HEK293 (cell line): ENCODE measurements around the gene GPR146.

Experiments used
- CTCF ChIA-PET: fragments of 350-600 bp; formaldehyde crosslinking; extraction: SDS; loops from one replicate; lab custom pipeline; 2021; ENCODE audit warnings: antibody characterized with exemption; lab: Yijun Ruan, JAX
- POLR2A ChIA-PET: fragments of 300-600 bp; formaldehyde crosslinking; extraction: SDS; loops from one replicate; lab custom pipeline; 2020; ENCODE audit warnings: antibody characterized with exemption, inconsistent platforms; lab: Yijun Ruan, JAX
- H3K27ac ChIP-seq: fragments of 200-500 bp; sonication (Bioruptor generic); 2 replicates; pipeline ENCODE4 v1.5.1; 2014; ENCODE audit warnings: low read depth, low read length, control low read depth, inconsistent platforms; ENCODE audit errors: extremely low read depth
- H3K36me3 ChIP-seq, 2 experiments: fragments of 200-500 bp in 1 of 2; sonication (Bioruptor generic) in 1 of 2; 1 replicate in 1 of 2; 2 replicates in 1 of 2; pipeline ENCODE4 v1.5.1; 2014 to 2017; ENCODE audit warnings: inconsistent platforms in 2 of 2, low read length in 2 of 2; ENCODE audit not compliant: control insufficient read depth in 2 of 2, insufficient read depth in 1 of 2
- H3K4me1 ChIP-seq: fragments of 200-500 bp; sonication (Bioruptor generic); 2 replicates; pipeline ENCODE4 v1.5.1; 2014; ENCODE audit warnings: mild to moderate bottlenecking, low read length, inconsistent platforms; ENCODE audit not compliant: control insufficient read depth, insufficient read depth
- H3K4me3 ChIP-seq: 2 replicates; pipeline ENCODE4 v1.5.1; 2011; ENCODE audit warnings: low read depth, mild to moderate bottlenecking, control low read depth, low read length, moderate library complexity
- H3K9me3 ChIP-seq: fragments of 200-500 bp; sonication (Bioruptor generic); 2 replicates; pipeline ENCODE4 v1.5.1; 2014; ENCODE audit warnings: low read depth, low read length, inconsistent platforms; ENCODE audit not compliant: control insufficient read depth, insufficient read depth
- BCL11B ChIP-seq: fragments of 450-650 bp; formaldehyde crosslinking; IDR thresholded peaks from 2 replicates; pipeline ENCODE4 v1.5.1; 2016; ENCODE audit warnings: low read depth, missing biosample characterization, missing genetic modification characterization
- EGR2 ChIP-seq: fragments of 450-650 bp; formaldehyde crosslinking; IDR thresholded peaks from 2 replicates; pipeline ENCODE4 v1.5.1; 2016; ENCODE audit warnings: low read depth, missing biosample characterization, missing genetic modification characterization
- SP3 ChIP-seq: fragments of 450-650 bp; formaldehyde crosslinking; IDR thresholded peaks from 2 replicates; pipeline ENCODE4 v1.5.1; 2016; ENCODE audit warnings: missing biosample characterization, missing genetic modification characterization
- SP7 ChIP-seq: fragments of 450-650 bp; formaldehyde crosslinking; IDR thresholded peaks from 2 replicates; pipeline ENCODE4 v1.5.1; 2016; ENCODE audit warnings: missing biosample characterization, missing genetic modification characterization
- WT1 ChIP-seq: fragments of 450-650 bp; formaldehyde crosslinking; IDR thresholded peaks from 2 replicates; pipeline ENCODE4 v1.5.1; 2016; ENCODE audit warnings: missing biosample characterization, missing genetic modification characterization
- ZBTB1 ChIP-seq: fragments of 450-650 bp; formaldehyde crosslinking; IDR thresholded peaks from 2 replicates; pipeline ENCODE4 v1.5.1; 2016; ENCODE audit warnings: missing biosample characterization, missing genetic modification characterization
- ZFP37 ChIP-seq: fragments of 450-650 bp; formaldehyde crosslinking; IDR thresholded peaks from 2 replicates; pipeline ENCODE4 v1.5.1; 2016; ENCODE audit warnings: missing biosample characterization, missing genetic modification characterization
- ZFP69B ChIP-seq: fragments of 450-650 bp; formaldehyde crosslinking; IDR thresholded peaks from 2 replicates; pipeline ENCODE4 v1.5.1; 2016; ENCODE audit warnings: missing biosample characterization, missing genetic modification characterization
- ZIC2 ChIP-seq: fragments of 450-650 bp; formaldehyde crosslinking; IDR thresholded peaks from 2 replicates; pipeline ENCODE4 v1.5.1; 2016; ENCODE audit warnings: missing biosample characterization, missing genetic modification characterization
- ZNF175 ChIP-seq: fragments of 450-650 bp; formaldehyde crosslinking; IDR thresholded peaks from 2 replicates; pipeline ENCODE4 v1.5.1; 2016; ENCODE audit warnings: missing biosample characterization, missing genetic modification characterization
- ZNF184 ChIP-seq: fragments of 450-650 bp; IDR thresholded peaks from 2 replicates; pipeline ENCODE4 v1.5.1; 2018; ENCODE audit warnings: missing biosample characterization, mild to moderate bottlenecking, missing genetic modification characterization
- ZNF2 ChIP-seq: fragments of 450-650 bp; formaldehyde crosslinking; IDR thresholded peaks from 2 replicates; pipeline ENCODE4 v1.5.1; 2016; ENCODE audit warnings: missing biosample characterization, missing genetic modification characterization
- ZNF214 ChIP-seq: fragments of 450-650 bp; formaldehyde crosslinking; IDR thresholded peaks from 2 replicates; pipeline ENCODE4 v1.5.1; 2017; ENCODE audit warnings: missing biosample characterization, mild to moderate bottlenecking, missing genetic modification characterization, borderline replicate concordance
- ZNF239 ChIP-seq: fragments of 450-650 bp; formaldehyde crosslinking; IDR thresholded peaks from 2 replicates; pipeline ENCODE4 v1.5.1; 2016; ENCODE audit warnings: missing biosample characterization, missing genetic modification characterization
- ZNF341 ChIP-seq: fragments of 450-650 bp; formaldehyde crosslinking; IDR thresholded peaks from 2 replicates; pipeline ENCODE4; 2016; ENCODE audit warnings: low read depth, missing biosample characterization, missing genetic modification characterization
- ZNF354C ChIP-seq: fragments of 450-650 bp; formaldehyde crosslinking; IDR thresholded peaks from 2 replicates; pipeline ENCODE4 v1.5.1; 2016; ENCODE audit warnings: missing biosample characterization, missing genetic modification characterization, low read depth, borderline replicate concordance
- ZNF391 ChIP-seq: fragments of 450-650 bp; formaldehyde crosslinking; IDR thresholded peaks from 2 replicates; pipeline ENCODE4 v1.5.1; 2016; ENCODE audit warnings: low read depth, missing biosample characterization, missing genetic modification characterization, borderline replicate concordance
- ZNF416 ChIP-seq: fragments of 450-650 bp; formaldehyde crosslinking; IDR thresholded peaks from 2 replicates; pipeline ENCODE4 v1.5.1; 2016; ENCODE audit warnings: missing biosample characterization, missing genetic modification characterization
- ZNF521 ChIP-seq: fragments of 450-650 bp; formaldehyde crosslinking; IDR thresholded peaks from 2 replicates; pipeline ENCODE4 v1.5.1; 2017; ENCODE audit warnings: missing biosample characterization, mild to moderate bottlenecking, missing genetic modification characterization
- ZNF561 ChIP-seq: fragments of 450-650 bp; IDR thresholded peaks from 2 replicates; pipeline ENCODE4 v1.5.1; 2018; ENCODE audit warnings: missing biosample characterization, missing genetic modification characterization, borderline replicate concordance
- ZNF658 ChIP-seq: fragments of 450-650 bp; formaldehyde crosslinking; IDR thresholded peaks from 2 replicates; pipeline ENCODE4; 2016; ENCODE audit warnings: missing biosample characterization, missing genetic modification characterization
- ZNF76 ChIP-seq: fragments of 450-650 bp; formaldehyde crosslinking; IDR thresholded peaks from 2 replicates; pipeline ENCODE4; 2016; ENCODE audit warnings: low read depth, missing biosample characterization, missing genetic modification characterization, borderline replicate concordance
- ZNF791 ChIP-seq: fragments of 450-650 bp; formaldehyde crosslinking; IDR thresholded peaks from 2 replicates; pipeline ENCODE4 v1.5.1; 2016; ENCODE audit warnings: missing biosample characterization, missing genetic modification characterization
- TF ChIP-seq, protein P1 (sequence below): fragments of 450-650 bp; formaldehyde crosslinking; IDR thresholded peaks from 2 replicates; pipeline ENCODE4 v1.5.1; 2016; ENCODE audit warnings: missing biosample characterization, missing genetic modification characterization
- TF ChIP-seq, protein P2 (sequence below): fragments of 450-650 bp; formaldehyde crosslinking; IDR thresholded peaks from 2 replicates; pipeline ENCODE4 v1.5.1; 2017; ENCODE audit warnings: missing biosample characterization, missing genetic modification characterization
- TF ChIP-seq, protein P3 (sequence below): fragments of 450-650 bp; formaldehyde crosslinking; IDR thresholded peaks from 2 replicates; pipeline ENCODE4 v1.5.1; 2017; ENCODE audit warnings: missing biosample characterization, mild to moderate bottlenecking, missing genetic modification characterization, moderate library complexity
- TF ChIP-seq, protein P4 (sequence below): fragments of 450-650 bp; formaldehyde crosslinking; optimal IDR thresholded peaks from 2 replicates; pipeline ENCODE3; 2016; ENCODE audit warnings: missing biosample characterization, mild to moderate bottlenecking, missing genetic modification characterization

The GPR146 gene

DNA sequence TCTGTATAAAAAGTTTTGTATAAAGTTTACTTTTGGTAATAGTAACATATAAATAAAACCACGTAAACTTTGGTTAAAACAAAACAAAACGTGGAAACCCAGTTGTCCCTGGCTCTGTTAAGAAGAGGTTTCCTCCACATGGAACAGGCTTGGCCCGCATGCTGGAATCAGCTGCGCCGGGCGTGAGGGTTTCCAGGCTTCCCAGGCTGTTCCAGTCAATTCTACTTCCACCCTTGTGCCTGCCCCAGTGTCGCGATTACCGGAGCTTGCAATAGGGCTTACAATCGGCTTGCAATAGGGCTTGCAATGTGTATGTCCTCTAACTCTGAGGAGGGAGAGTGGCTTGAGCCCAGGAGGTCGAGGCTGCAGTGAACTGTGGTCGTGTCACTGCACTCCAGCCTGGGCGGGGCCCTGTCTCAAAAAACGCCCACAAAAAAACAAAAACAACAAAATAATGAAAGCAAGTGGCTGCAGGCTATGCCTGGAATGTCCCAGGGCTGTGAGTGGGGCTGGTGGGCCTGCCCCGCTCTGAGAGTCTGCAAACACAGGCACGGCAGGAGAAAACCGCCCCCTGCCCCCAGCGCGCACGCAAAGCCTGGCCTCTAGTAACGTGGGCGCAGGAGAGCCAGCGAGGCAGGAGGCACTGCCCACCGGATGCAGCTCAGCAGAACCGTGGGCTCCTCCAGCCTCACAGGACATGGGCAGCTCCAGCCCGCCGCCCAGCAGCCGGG lies 45.0 kb upstream of the GPR146 start (continued):
- TF ChIP-seq, protein P1, sequence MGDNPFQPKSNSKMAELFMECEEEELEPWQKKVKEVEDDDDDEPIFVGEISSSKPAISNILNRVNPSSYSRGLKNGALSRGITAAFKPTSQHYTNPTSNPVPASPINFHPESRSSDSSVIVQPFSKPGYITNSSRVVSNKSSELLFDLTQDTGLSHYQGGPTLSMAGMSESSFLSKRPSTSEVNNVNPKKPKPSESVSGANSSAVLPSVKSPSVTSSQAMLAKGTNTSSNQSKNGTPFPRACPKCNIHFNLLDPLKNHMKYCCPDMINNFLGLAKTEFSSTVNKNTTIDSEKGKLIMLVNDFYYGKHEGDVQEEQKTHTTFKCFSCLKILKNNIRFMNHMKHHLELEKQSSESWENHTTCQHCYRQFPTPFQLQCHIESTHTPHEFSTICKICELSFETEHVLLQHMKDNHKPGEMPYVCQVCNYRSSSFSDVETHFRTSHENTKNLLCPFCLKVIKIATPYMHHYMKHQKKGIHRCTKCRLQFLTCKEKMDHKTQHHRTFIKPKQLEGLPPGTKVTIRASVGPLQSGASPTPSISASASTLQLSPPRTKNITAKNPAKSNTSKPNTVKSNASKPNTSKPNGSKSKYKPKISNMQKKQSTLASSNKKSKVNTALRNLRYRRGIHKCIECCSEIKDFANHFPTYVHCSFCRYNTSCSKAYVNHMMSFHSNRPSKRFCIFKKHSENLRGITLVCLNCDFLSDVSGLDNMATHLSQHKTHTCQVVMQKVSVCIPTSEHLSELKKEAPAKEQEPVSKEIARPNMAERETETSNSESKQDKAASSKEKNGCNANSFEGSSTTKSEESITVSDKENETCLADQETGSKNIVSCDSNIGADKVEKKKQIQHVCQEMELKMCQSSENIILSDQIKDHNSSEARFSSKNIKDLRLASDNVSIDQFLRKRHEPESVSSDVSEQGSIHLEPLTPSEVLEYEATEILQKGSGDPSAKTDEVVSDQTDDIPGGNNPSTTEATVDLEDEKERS (tag by site-specific recombination), result no peak
- TF ChIP-seq ZNF341, result peak; percentile 85
- no peak for TF ChIP-seq BCL11B (tag by site-specific recombination)
- TF ChIP-seq ZNF239, result no peak
- no peak for TF ChIP-seq ZFP37 (tag by site-specific recombination)
- TF ChIP-seq ZNF521 (tag by site-specific recombination), result no peak
- peak; percentile 49; the same call in 1 of the 2 replicates for TF ChIP-seq EGR2
- no peak for TF ChIP-seq ZNF76 (tag by site-specific recombination)
- TF ChIP-seq, protein P2, sequence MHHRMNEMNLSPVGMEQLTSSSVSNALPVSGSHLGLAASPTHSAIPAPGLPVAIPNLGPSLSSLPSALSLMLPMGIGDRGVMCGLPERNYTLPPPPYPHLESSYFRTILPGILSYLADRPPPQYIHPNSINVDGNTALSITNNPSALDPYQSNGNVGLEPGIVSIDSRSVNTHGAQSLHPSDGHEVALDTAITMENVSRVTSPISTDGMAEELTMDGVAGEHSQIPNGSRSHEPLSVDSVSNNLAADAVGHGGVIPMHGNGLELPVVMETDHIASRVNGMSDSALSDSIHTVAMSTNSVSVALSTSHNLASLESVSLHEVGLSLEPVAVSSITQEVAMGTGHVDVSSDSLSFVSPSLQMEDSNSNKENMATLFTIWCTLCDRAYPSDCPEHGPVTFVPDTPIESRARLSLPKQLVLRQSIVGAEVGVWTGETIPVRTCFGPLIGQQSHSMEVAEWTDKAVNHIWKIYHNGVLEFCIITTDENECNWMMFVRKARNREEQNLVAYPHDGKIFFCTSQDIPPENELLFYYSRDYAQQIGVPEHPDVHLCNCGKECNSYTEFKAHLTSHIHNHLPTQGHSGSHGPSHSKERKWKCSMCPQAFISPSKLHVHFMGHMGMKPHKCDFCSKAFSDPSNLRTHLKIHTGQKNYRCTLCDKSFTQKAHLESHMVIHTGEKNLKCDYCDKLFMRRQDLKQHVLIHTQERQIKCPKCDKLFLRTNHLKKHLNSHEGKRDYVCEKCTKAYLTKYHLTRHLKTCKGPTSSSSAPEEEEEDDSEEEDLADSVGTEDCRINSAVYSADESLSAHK (tag by site-specific recombination), result peak; percentile 86
- no peak for TF ChIP-seq ZNF658 (tag by site-specific recombination)
- no peak for TF ChIP-seq ZNF184 (tag by site-specific recombination)
- TF ChIP-seq SP7, result no peak
- TF ChIP-seq ZNF416 (tag by site-specific recombination), result no peak
- TF ChIP-seq, protein P3, sequence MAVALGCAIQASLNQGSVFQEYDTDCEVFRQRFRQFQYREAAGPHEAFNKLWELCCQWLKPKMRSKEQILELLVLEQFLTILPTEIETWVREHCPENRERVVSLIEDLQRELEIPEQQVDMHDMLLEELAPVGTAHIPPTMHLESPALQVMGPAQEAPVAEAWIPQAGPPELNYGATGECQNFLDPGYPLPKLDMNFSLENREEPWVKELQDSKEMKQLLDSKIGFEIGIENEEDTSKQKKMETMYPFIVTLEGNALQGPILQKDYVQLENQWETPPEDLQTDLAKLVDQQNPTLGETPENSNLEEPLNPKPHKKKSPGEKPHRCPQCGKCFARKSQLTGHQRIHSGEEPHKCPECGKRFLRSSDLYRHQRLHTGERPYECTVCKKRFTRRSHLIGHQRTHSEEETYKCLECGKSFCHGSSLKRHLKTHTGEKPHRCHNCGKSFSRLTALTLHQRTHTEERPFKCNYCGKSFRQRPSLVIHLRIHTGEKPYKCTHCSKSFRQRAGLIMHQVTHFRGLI, result no peak

DNA sequence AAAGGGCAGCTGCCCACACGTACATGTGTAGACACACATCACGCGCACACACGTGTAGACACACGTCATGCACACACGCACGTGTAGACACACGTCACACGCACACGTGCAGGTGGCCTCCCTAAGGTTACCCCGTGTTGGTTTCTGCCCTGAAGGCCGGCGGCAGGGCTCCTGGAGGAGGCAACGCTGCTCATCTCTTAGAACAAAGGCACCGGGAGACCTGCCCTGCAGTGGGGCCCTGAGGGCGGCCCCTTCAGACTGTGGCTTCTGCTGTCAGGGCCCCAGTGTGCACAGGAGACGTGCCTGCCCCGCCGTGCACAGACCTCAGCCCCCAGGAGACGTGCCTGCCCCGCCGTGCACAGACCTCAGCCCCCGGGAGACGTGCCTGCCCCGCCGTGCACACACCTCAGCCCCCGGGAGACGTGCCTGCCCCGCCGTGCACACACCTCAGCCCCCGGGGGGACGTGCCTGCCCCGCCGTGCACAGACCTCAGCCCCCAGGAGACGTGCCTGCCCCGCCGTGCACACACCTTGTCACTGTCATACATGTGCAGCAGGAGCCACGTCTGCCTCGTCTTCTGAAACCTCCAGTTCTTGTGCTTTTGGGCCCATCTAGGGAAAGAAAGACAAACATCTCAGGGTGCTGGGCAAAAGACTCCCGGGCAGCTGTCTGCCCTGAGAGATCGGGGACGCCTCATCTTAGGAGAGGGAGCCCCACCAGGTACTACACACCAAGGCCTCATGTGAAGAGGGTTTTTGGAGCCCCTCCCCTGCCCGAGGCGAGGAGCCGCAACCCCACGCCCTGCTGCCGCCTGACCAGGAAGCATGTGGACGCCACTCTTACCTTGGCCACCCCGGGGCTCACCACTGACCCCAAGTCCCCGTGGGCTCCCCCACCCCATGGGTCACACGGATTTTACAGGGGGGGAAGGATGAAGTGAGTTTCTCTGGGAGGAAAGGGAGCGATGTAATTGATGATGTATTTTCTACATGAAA lies 44.1 kb upstream of the GPR146 start:
- ChIA-PET POLR2A (no interaction called here), CTCF (no interaction called here)
- Histone ChIP-seq H3K4me1 (no peaks in the 10 kb centered on the region), H3K36me3 (peaks cover 0 to 11% of the 10 kb centered on the region in 2 experiments; a peak in 1 of 3 replicates), H3K27ac (no peak overlapping the region), H3K4me3 (no peak overlapping the region), H3K9me3 (no peaks in the 10 kb centered on the region)
- no peak for TF ChIP-seq ZNF791
- TF ChIP-seq ZFP69B (tag by site-specific recombination), result no peak
- no peak for TF ChIP-seq WT1
- no peak for TF ChIP-seq ZNF214 (tag by site-specific recombination)
- no peak for TF ChIP-seq ZBTB1
- TF ChIP-seq, protein P4, sequence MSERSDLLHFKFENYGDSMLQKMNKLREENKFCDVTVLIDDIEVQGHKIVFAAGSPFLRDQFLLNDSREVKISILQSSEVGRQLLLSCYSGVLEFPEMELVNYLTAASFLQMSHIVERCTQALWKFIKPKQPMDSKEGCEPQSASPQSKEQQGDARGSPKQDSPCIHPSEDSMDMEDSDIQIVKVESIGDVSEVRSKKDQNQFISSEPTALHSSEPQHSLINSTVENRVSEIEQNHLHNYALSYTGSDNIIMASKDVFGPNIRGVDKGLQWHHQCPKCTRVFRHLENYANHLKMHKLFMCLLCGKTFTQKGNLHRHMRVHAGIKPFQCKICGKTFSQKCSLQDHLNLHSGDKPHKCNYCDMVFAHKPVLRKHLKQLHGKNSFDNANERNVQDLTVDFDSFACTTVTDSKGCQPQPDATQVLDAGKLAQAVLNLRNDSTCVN, result peak; percentile 21
- TF ChIP-seq ZNF561 (tag by site-specific recombination), result no peak
- TF ChIP-seq ZNF2 (tag by site-specific recombination), result no peak
- no peak for TF ChIP-seq ZNF391 (tag by site-specific recombination)
- no peak for TF ChIP-seq ZNF354C (tag by site-specific recombination)
- TF ChIP-seq ZIC2, result 0 out of 2 replicates have a peak, but pooled peaks have one; percentile 40
- TF ChIP-seq ZNF175 (tag by site-specific recombination), result no peak
- no peak for TF ChIP-seq SP3 (tag by site-specific recombination)
- TF ChIP-seq, all 188 proteins: peak for 2
